ENCODE measurements around the gene TBX20.

GRCh38 chr7:35252612-35253459 lies 1.1 kb downstream of the TBX20 start:
- no peak for TF ChIP-seq PATZ1 (CRISPR knock-in tag; IDR thresholded peaks at IDR 0.05; ENCODE audit: borderline replicate concordance)
- TF ChIP-seq GLIS3 (CRISPR knock-in tag; IDR thresholded peaks at IDR 0.05) = no peak
- no peak for TF ChIP-seq ZNF8 (CRISPR knock-in tag; IDR thresholded peaks at IDR 0.05)
- no peak for TF ChIP-seq ZFP3 (CRISPR knock-in tag; IDR thresholded peaks at IDR 0.05)
- no peak for TF ChIP-seq ARNTL (CRISPR knock-in tag; IDR thresholded peaks at IDR 0.05; ENCODE audit: borderline replicate concordance, low read depth)
- no peak for TF ChIP-seq TCF4 (CRISPR knock-in tag; IDR thresholded peaks at IDR 0.05; ENCODE audit: borderline replicate concordance)
- TF ChIP-seq POU6F1 (CRISPR knock-in tag; IDR thresholded peaks at IDR 0.05; ENCODE audit: borderline replicate concordance, low read depth) = no peak
- no peak for TF ChIP-seq ZFP30 (CRISPR knock-in tag; IDR thresholded peaks at IDR 0.05)
- no peak for TF ChIP-seq CSDC2 (CRISPR knock-in tag; IDR thresholded peaks at IDR 0.05)
